ENCODE measurements around the gene UBE2Q2.
A peak's percentile ranks its signal among the peaks of the same experiment; 100 is the strongest.
"Not testable (repeated sequence)": the region's sequence is repeated elsewhere in the genome, so short reads cannot be mapped to it uniquely, and the experiment has no call there.

The UBE2Q2 gene

GRCh38 chr15:75867449-75867848 is 24.2 kb downstream of the UBE2Q2 start:
- no peak for DNase-seq

GRCh38 chr15:75868019-75868418 is 24.8 kb downstream of the UBE2Q2 start:
- no peak for DNase-seq

GRCh38 chr15:75869446-75869845 is 26.2 kb downstream of the UBE2Q2 start:
- no peak for DNase-seq

GRCh38 chr15:75871589-75871988 is 28.3 kb downstream of the UBE2Q2 start:
- not testable (repeated sequence) for DNase-seq

GRCh38 chr15:75872403-75872990 is 29.2 kb downstream of the UBE2Q2 start:
- no peak for DNase-seq

GRCh38 chr15:75884041-75884440 is 40.8 kb downstream of the UBE2Q2 start:
- DNase-seq: no peak

- DNase-seq: peak; percentile 4
These were observed 43.9 kb downstream of the UBE2Q2 start for GRCh38 chr15:75887178-75887577.

GRCh38 chr15:75891895-75892294 is 48.6 kb downstream of the UBE2Q2 start:
- no peak for DNase-seq

- no peak for DNase-seq
These were observed 52.5 kb downstream of the UBE2Q2 start for GRCh38 chr15:75895731-75896130.

GRCh38 chr15:75900577-75900976 is 57.3 kb downstream of the UBE2Q2 start:
- DNase-seq: no peak

- peak; percentile 10 for DNase-seq
These were observed 58.9 kb downstream of the UBE2Q2 start for GRCh38 chr15:75902129-75902557.

- peak; percentile 88 for DNase-seq
These were observed 60.3 kb downstream of the UBE2Q2 start, which contains the start of gene FBXO22 for GRCh38 chr15:75903331-75904239. Gene FBXO22, plus strand, starts transcription at chr15:75903878. Its CDS starts 86 bp downstream, at chr15:75903964.

- DNase-seq: no peak
These were observed 62.0 kb downstream of the UBE2Q2 start for GRCh38 chr15:75905231-75905630.

- DNase-seq: not testable (repeated sequence)
These were observed 67.1 kb downstream of the UBE2Q2 start for GRCh38 chr15:75910355-75910754.

- DNase-seq: no peak
These were observed 73.7 kb downstream of the UBE2Q2 start for GRCh38 chr15:75916978-75917377.

- DNase-seq: no peak
These were observed 74.9 kb downstream of the UBE2Q2 start for GRCh38 chr15:75918135-75918534.

GRCh38 chr15:75920079-75920478 is 76.8 kb downstream of the UBE2Q2 start:
- DNase-seq: no peak

GRCh38 chr15:75921732-75922703 is 78.8 kb downstream of the UBE2Q2 start:
- peak; percentile 12 for DNase-seq

- no peak for DNase-seq
These were observed 80.5 kb downstream of the UBE2Q2 start for GRCh38 chr15:75923756-75924155.

GRCh38 chr15:75924576-75924975 is 81.3 kb downstream of the UBE2Q2 start:
- DNase-seq: no peak

- no peak for DNase-seq
These were observed 82.2 kb downstream of the UBE2Q2 start for GRCh38 chr15:75925440-75925839.

GRCh38 chr15:75926931-75927330 is 83.7 kb downstream of the UBE2Q2 start:
- no peak for DNase-seq

GRCh38 chr15:75927601-75928000 is 84.4 kb downstream of the UBE2Q2 start:
- DNase-seq: no peak

Data from NCI-H146 (cell line).